Melanocyte of skin (primary cell): ENCODE results near the gene CHST9. TPM values are rescaled to one million over a fixed set of nuclear protein-coding genes. Genes with fewer than 3 reads are reported as not detected.

Experiments
- total RNA-seq, 2 donors: library from RNA; depleted of rRNA; stranded (reverse); fragments of >200 nt; gene quantifications; 2 replicates each; pipeline ENCODE4 v1.2.3, GENCODE V29; 2012

Gene CHST9, protein sequence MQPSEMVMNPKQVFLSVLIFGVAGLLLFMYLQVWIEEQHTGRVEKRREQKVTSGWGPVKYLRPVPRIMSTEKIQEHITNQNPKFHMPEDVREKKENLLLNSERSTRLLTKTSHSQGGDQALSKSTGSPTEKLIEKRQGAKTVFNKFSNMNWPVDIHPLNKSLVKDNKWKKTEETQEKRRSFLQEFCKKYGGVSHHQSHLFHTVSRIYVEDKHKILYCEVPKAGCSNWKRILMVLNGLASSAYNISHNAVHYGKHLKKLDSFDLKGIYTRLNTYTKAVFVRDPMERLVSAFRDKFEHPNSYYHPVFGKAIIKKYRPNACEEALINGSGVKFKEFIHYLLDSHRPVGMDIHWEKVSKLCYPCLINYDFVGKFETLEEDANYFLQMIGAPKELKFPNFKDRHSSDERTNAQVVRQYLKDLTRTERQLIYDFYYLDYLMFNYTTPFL
- total RNA-seq, result under 1 TPM; under 0.01 to 0.33 TPM

DNA sequence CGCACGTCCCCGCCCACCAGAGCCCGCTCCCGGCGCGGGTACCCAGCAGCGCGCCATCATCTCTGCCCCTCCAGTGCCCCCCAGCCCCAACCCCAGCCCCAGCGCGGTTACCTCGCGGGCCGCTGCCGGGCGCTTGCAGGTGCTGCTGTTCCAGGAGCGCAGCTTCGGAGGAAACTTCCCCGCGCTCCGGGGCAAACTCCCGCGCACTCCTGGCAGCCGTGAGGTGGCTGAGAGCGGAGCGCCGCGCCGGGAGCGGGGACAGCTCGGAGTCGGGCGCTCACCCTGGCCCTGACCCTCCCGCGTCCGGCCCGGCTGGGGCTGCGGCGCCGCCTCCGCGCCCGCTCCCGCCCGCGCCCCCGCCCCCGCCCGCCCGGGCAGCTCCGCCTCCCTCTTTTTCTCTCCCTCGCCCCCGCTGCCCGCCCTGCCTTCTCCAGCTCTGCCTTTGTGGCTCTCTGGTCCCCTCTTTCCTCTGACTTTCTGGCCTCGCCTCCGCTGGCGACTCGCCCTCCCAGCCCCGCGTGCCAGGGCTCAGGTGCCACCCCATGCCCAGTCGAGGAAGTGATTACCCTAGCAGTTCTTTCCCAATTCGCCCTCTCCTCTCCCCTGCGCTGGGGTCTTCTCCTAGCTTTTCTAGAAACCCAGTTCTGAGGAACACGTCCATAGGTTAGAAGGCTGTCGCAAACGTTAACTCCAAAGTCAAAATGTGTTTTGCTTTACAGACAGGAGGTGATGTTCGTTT lies at the start of gene CHST9:
CHST9 (minus strand) TSS at position 284 of the 739 bp plus-strand sequence. CDS start 42,499 bp downstream, outside the sequence.

DNA sequence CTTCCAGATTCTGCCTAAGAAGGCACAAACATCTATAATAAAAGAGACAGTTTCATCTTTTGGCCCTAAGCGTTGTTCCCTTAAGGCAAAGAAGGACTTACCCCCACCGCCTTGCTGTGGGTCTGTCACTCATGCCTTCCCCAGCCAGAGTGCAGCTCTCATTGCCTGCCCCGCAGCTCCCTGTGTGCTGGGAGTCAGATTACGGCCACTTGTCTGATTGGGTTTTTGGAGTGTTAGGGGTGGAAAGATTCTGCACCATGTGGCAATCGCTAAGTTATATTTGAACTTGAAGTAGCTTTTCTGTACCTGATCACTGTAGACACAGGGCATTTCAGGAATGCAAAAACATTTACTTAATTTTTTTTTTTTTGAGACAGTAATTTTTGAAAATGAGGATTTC lies 319.6 kb downstream of the CHST9 start, which contains the start of gene AQP4:
AQP4 (minus strand) TSS at position 151 of the 400 bp plus-strand sequence; CDS start at position 133, 18 bp downstream.

